ENCODE measurements around the gene BRIX1.
"Not testable (repeated sequence)": the region's sequence is repeated elsewhere in the genome, so short reads cannot be mapped to it uniquely, and the experiment has no call there.

The BRIX1 gene

GRCh38 chr5:34915856-34916192, 313 bp downstream of the BRIX1 start:
- DNase-seq, result peak; percentile 55

DNA sequence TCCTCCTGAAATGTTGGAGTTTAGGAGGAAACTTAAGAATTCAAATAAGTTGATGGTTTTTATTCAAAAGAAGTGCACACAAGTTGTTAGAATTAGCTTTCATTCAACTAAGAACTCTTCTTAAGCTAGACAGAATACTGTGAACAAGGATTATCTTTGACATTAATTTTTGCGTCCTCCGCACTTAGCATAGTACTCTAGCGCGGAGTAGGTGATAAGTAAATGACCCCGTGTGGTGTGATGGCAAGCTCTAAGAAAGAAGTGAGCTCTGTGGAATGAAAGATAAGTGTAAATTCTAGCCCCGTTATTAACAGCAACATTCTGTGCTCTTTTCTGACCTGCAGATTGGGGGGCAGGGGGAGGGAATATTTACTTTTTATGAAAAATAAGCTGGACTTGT, 1.0 kb downstream of the BRIX1 start:
- DNase-seq, result no peak

- DNase-seq, result no peak
Observed at GRCh38 chr5:34918025-34918424, 2.5 kb downstream of the BRIX1 start.

DNA sequence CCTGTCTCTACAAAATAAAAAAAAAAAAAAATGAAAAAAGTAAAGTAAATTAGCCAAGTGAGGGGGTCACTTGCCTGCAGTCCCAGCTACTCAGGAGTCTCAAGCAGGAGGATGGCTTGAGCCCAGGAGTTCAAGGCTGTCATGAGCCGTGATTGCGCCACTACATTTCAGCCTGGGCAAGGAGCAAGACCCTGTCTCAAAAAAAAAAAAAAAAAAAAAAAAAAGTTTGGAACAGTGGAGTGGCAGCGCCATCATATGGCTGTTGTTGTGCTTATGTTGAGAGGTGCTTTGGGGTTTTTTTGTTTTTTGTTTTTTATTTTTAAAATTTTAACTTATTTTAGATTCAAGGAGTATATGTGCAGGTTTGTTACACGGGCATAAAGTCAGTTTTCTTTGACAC, 3.6 kb downstream of the BRIX1 start:
- DNase-seq, result no peak

DNA sequence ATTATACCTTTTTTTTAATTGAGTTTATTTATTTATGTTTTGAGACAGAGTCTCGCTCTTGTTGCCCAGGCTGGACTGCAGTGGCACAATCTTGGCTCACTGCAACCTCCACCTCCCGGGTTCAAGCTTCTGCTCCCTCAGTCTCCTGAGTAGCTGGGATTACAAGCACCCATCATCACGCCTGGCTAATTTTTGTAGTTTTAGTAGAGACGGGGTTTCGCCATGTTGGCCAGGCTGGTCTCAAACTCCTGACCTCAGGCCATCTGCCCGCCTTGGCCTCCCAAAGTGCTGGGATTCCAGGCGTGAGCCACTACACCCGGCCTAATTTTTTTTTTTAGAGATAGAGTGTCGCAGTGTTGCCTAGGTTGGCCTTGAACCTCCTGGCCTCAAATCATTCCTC, 7.7 kb downstream of the BRIX1 start:
- DNase-seq, result not testable (repeated sequence)

DNA sequence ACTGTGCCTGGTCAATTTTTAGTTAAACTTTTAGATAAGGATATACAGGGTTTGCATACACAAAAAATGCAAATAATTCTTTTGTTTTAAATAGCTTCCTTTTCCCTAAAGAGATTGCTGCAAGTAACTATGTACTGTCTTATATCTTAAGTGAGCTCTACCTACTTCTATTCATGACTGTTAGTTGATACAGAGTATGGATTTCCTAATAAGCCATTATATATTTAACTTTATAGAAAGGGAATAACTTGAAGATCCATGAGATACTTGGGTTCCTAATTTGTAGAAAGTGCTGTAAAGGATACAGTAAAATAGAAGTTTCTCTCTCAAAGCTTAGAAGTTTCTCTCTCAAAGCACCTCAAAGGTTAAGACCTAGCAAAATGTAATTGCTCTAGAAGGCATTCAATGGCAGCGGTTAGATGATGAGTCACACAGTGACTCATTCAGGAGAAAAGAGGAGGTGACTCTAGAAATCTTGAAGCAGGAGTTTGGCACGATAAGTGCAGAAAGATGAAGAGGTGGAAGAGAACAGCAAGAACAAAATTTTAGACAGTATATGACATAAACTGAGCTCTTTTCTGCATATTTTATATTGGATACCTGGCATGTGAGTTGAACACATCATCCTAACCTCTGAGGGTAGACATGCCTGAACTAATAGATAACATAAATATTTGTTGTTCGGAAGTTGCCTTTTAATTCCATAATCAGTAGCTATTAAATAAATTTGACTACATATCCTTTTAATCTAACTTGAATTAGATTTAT, 8.4 kb downstream of the BRIX1 start:
- peak; percentile 33 for DNase-seq

DNA sequence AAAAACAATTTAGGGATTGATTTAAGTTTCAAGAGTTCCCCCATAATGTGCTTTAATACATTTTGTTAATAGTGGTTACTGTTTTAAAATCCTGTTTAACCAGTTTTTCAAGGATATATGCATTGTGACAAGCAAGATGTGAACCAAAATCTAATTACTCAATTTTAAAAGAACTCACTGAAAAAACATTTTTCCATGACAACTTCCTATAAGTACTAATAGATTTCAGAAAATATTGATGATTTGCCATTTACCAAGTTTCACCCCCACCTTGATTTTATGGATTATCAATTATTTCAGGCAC, 8.9 kb downstream of the BRIX1 start:
- DNase-seq, result no peak

- DNase-seq, result no peak
Observed at GRCh38 chr5:34926318-34926888, 10.9 kb downstream of the BRIX1 start.

DNA sequence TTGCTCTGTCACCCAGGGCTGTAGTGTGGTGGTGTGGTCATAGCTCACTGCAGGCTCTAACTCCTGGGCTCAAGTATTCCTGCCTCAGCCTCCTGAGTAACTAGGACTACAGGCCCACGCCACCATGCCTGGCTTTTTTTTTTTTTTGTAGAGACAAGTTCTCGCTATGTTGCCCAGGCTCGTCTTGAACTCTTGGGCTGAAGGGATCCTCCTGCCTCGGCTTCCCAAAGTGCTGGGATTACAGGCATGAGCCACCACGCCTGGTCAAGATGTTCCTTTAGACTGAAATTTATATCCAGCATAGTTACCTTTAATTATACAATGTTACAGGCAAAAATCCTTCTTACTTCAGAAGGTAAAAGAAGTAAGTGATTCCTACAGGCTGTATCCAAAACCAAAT, 12.3 kb downstream of the BRIX1 start:
- no peak for DNase-seq

DNA sequence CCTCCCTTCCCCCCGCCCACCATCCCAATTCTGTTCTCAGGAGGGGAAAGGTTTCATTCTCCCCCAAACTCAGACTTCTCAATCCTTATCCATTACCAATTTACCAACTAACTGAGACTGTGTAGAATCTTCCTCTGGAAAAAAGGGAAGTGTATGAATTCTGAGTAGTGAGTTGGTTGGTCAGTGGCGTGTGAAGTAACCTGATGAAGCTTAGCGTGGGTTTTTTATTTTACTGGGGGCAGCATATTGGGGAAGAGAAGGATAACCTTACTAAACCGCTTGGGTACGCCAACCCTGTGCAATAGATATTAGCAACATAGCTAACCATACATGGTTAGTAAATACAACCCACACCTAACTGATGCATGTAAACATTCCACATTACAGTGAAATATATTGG, 12.8 kb downstream of the BRIX1 start:
- DNase-seq, result no peak

DNA sequence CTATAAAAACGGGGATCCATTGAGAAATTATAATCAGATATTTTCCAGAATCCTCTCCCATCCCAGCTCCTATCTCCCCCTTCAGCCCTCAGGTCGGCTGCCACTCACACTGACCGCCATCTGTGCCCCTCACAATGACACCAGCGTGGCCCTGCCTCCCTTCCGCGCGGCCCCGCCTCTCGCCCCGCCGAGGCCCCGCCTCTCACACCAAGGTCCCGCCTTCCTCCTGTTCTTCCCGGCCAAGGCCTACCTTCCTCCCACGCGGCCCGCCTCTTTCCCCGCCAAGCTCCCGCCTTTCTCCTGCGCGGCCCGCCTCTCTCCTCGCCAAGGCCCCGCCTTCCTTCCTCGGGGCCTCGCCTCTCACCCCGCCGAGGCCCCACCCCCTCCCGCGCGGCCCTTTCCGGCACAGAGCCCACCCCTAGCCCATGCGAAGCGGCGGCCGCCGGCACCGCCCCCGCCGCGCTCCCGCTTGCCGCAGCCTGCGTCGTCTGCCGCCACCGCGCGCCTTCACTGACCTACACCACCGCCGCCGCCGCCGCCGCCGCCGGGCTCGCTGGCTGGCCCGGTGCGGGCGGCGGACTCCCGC, 13.7 kb downstream of the BRIX1 start, which contains the start of gene DNAJC21:
DNAJC21 (plus strand) TSS at position 426 of the 586 bp plus-strand sequence. CDS start 261 bp downstream, outside the sequence.
- peak; percentile 98 for DNase-seq

DNA sequence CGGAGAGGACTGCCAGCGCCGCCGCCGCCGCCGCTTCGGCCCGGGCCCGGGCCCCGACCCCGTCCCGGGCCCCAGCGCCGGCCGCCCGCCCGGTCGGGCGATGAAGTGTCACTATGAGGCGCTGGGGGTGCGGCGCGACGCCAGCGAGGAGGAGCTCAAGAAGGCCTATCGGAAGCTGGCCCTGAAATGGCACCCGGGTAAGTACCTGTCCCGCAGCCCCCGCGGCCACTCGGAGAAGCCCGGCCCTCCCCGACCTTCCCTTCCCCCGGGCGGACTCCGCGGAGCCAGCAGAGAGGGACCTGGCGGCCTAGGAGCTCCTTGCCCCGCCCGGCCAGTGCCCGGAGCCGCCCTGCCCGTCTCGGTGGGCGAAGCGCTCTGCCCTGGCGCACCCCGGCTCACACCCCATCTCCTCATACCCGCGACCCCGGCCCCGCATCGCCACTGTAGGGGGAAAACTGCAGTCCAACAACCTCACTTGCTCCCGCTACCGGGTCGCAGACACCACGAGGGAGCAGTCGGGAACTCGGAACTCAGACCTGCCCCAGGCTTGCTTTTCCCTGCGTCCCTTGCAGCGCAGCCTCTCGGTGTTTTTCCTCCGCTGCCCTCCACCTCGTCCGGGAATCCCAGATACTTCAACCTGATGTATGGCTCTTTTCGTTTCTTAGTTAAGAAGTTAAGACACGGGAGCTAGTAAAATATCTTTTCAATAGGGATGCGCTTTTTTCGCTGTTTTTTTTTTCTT, 14.4 kb downstream of the BRIX1 start:
- peak; percentile 83 for DNase-seq

DNA sequence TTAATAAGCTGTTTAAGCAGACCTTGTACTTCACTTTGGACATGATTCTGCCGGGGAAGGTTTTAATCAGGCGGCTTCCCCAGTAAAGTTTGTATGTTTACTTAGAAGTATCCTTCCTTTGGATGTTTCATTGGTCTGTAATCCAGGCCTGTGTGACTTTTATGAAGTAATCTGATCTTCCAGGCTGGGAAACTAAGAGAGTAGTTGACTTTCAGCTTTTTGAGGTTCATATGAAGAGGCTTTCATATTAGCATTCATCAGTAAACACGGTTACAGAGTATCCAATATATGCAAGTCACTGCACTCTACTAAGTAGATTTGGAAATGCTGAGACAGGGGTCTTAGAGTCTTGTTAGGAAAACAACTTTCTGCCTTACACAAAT, 14.9 kb downstream of the BRIX1 start:
- no peak for DNase-seq

GRCh38 chr5:34930870-34931269, 15.4 kb downstream of the BRIX1 start:
- no peak for DNase-seq

DNA sequence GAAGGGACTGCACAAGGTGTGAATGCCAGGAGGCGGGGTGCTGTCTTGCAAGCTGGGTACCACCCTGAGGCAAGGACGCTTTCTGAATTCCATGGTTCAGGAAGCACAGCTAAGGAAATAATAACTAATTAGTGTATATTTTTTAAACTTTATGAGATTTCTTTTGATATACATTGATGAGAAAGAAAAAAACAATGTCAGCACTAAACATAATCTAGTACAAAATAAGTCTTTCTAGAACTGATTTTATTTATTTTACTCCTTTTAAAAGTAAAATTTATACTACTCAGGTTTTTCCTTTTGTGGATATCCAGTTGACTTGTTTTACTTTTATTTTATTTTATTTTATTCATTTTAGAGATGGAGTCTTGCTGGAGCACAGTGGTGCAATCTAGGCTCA, 17.4 kb downstream of the BRIX1 start:
- no peak for DNase-seq

DNA sequence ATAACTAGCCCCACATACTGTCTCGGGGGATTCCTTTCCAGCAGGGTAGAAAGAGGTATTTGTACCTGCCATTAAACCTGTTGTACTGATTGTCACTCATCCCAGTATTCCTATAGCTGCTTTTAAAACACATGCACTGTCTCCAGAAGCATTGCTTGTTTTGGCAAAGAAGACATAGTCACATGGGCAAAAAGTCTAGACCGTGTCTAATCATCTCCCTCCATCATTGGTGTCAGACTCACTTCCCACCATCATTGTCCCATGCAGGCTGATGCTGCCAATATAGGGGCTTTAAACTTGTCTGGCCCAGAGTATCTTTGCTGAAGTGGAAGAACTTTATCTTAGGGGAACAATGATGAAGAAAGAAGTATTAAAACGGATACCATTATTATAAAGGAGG, 26.4 kb downstream of the BRIX1 start:
- no peak for DNase-seq

GRCh38 chr5:34944044-34944443, 28.5 kb downstream of the BRIX1 start:
- DNase-seq, result no peak

DNA sequence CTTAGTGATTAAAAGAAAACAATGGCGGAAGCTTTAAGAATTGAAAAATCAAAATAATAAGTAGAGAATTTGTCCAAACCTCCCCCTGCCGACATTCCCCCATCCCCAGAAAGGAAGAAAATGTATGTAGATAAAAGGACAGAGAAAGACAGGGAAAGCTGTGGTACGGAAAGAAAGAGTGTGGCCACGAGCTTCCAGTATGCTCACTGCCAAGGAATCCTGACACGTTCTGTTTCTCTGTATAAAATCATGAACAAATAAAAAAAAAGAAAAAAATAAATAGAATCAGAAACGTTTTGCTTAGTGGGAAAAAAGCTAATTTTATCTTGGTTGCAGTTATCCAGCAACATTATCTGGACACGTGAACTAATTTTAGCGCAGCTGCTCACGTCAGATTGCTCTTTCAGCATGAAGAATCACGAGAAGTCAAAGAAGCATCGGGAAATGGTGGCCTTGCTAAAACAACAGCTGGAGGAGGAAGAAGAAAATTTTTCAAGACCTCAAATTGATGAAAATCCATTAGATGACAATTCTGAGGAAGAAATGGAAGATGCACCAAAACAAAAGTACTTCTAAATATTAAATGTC, 29.0 kb downstream of the BRIX1 start:
- no peak for DNase-seq

- no peak for DNase-seq
Observed at GRCh38 chr5:34957321-34957720, 41.8 kb downstream of the BRIX1 start.

- no peak for DNase-seq
Observed at GRCh38 chr5:34957857-34958690, 42.6 kb downstream of the BRIX1 start.

- peak; percentile 30 for DNase-seq
Observed at GRCh38 chr5:34959323-34959722, 43.8 kb downstream of the BRIX1 start.

DNA sequence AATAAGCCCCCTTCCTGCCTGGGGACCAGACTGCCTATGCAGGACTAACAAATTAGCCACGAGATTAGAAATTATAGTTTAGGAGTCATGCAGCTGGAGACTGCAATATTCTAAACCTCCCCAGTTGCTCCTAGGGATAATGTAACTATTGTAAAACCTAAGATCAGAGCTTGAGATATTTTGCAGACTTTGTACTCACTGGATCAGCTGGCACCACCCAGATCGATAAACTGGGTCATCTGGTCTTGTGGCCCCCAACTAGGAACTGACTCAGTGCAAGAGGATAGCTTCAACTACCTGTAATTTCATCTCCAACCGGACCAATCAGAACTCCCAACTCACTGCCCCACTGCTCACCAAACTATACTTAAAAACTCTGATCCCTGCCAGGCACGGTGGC, 52.0 kb downstream of the BRIX1 start:
- DNase-seq, result no peak

DNA sequence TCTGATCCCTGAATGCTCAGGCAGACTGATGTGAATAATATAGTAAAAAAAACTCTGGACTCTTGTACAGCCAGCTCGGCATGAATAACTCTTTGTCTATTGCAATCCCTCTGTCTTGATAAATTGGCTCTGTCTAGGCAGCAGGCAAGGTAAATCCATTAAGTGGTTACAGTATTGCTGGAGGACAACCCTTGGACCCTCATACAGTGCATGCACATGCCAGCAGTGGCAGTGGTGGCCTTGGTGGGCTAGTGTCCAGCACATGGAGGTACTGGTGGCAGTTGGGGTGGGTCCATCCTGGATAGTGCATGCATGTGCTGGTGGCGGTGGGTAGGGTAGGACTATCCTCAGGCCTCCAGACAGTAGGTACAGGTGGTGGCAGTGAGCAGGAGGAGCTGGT, 52.7 kb downstream of the BRIX1 start:
- DNase-seq, result no peak
